Measurements from ENCODE around the gene ZACN. TPM values are rescaled to one million over a fixed set of nuclear protein-coding genes. Genes with fewer than 3 reads are reported as not detected.
A peak's percentile ranks its signal among the peaks of the same experiment; 100 is the strongest.

The ZACN gene
- total RNA-seq, 2 donors from 2014 or later, result 0.68 TPM; not detected in 1

DNA sequence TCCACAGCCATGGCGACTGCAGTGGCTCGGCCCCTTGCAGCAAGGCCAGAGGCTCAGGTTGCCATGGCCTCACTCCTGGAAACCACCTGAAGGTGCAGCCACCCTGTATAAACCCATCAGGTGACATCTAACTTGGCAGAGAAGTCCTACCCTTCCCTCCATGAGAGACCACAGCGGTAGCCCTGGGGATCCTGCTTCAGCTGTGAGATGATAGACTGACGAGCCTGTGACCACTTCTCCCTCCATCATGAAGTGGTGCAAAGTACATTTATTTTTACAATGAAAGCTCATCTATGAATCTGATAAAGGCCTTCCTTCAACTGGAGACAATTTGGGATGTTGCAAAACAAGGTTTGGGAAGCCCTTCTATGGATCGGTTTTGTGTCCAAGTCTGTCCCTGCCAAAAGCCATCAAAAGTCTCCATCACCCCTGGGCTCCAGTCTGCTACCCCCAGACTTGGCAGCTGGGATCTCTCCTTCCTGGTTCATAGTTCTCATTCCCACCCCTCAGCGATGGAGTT lies 1.8 kb downstream of the ZACN start:
- Mint-ChIP-seq H3K27me3 (peaks cover 19% of the 10 kb centered on the region), H3K27ac (no peak overlapping the region), H3K4me1 (peaks cover 13% of the 10 kb centered on the region), H3K4me3 (no peak overlapping the region), H3K36me3 (ENCODE audit: low read depth) (peaks cover 3% of the 10 kb centered on the region)
- H3K9me3 ChIP-seq (ENCODE audit: control insufficient read depth, low read length, poor library complexity, severe bottlenecking), result no peaks in the 10 kb centered on the region
- DNase-seq (no peak), ATAC-seq (no peak)

DNA sequence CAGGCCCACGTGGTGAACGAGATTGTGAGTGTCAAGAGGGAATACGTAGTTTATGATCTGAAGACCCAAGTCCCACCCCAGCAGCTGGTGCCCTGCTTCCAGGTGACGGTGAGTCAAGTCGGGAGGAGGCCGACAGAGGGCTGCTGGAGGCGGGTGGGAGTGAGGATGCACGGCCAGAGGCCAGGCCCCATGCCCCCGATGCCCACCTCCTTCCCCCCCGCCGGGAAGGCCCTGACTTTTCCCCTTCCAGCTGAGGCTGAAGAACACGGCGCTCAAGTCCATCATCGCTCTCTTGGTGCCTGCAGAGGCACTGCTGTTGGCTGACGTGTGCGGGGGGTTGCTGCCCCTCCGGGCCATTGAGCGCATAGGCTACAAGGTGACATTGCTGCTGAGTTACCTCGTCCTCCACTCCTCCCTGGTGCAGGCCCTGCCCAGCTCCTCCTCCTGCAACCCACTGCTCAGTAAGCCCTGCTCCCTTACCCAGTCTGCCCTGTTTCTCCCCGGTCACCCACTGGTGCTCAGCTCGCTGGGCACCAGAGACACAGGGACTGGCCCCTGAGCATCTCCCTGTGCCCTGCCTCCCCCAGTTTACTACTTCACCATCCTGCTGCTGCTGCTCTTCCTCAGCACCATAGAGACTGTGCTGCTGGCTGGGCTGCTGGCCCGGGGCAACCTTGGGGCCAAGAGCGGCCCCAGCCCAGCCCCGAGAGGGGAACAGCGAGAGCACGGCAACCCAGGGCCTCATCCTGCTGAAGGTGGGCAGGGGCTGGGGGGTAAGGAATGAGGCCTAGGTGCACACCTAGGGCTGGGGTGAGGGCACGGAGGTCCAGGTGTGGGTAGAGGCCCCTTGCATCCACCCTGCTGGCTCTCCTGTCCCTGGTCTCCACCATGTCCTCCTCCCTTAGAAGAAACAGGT lies 2.6 kb downstream of the ZACN start:
- H3K9me3 ChIP-seq (ENCODE audit: control insufficient read depth, low read length, poor library complexity, severe bottlenecking), result no peaks in the 10 kb centered on the region
- DNase-seq (no peak), ATAC-seq (no peak)
- Mint-ChIP-seq H3K36me3 (ENCODE audit: low read depth) (peaks cover 3% of the 10 kb centered on the region), H3K27ac (no peak overlapping the region), H3K27me3 (peaks cover 16% of the 10 kb centered on the region), H3K4me3 (no peak overlapping the region), H3K4me1 (peaks cover 11% of the 10 kb centered on the region)

GRCh38 chr17:76082326-76083251 lies 3.6 kb downstream of the ZACN start:
- Mint-ChIP-seq H3K4me1 (peaks cover 2% of the 10 kb centered on the region), H3K27me3 (peaks cover 6% of the 10 kb centered on the region), H3K4me3 (no peak overlapping the region), H3K27ac (no peak overlapping the region), H3K36me3 (ENCODE audit: low read depth) (no peaks in the 10 kb centered on the region)
- ATAC-seq (no peak), DNase-seq (no peak)
- no peaks in the 10 kb centered on the region for H3K9me3 ChIP-seq (ENCODE audit: control insufficient read depth, low read length, poor library complexity, severe bottlenecking)

GRCh38 chr17:76083536-76084182 lies 4.7 kb downstream of the ZACN start:
- Mint-ChIP-seq H3K4me3 (no peak overlapping the region), H3K27me3 (peaks cover 2% of the 10 kb centered on the region), H3K4me1 (peaks cover 2% of the 10 kb centered on the region), H3K27ac (no peak overlapping the region), H3K36me3 (ENCODE audit: low read depth) (peaks cover 2% of the 10 kb centered on the region)
- no peak for ATAC-seq
- no peak for DNase-seq
- no peaks in the 10 kb centered on the region for H3K9me3 ChIP-seq (ENCODE audit: control insufficient read depth, low read length, poor library complexity, severe bottlenecking)

- H3K4me3 Mint-ChIP-seq, result no peak overlapping the region
- peak overlapping the region; percentile 9 for H3K27ac Mint-ChIP-seq
- H3K9me3 ChIP-seq (ENCODE audit: control insufficient read depth, low read length, poor library complexity, severe bottlenecking), result no peaks in the 10 kb centered on the region
- ATAC-seq (no peak), DNase-seq (no peak)
- peaks cover 2% of the 10 kb centered on the region for H3K36me3 Mint-ChIP-seq (ENCODE audit: low read depth)
- no peaks in the 10 kb centered on the region for H3K4me1 Mint-ChIP-seq
- H3K27me3 Mint-ChIP-seq, result no peaks in the 10 kb centered on the region
These were observed 6.2 kb downstream of the ZACN start for GRCh38 chr17:76085066-76085730.

DNA sequence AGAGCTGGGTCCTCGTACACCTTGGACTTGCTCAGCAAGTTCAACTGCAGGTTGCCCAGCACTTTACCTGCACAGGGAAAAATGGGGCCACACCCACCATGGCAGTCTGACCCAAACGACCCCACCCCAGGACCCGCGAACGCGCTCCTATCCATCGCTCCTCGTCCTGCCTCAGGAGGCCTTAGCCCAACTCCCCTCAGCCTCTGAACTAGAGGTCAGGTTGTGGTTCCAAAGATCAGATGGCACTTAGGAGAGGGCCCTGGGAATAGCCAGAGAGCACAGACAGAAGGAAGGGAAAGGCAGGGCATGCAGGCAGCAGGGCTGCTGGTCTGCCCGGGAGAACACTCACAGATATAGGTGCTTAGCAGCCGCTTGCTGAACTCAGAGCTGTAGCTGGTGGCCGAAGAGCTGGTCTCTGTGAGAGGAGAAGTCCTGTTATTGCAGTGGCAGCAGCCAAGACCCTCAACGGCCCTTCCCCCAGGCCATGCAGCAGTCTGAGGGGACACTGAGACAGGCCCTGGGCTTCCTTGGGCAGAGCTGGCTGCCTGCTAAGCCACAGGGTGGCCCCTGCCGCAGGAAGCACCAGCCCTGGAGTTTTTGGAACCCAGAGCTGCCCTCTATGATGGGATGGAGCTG lies 6.9 kb downstream of the ZACN start:
- H3K9me3 ChIP-seq (ENCODE audit: control insufficient read depth, low read length, poor library complexity, severe bottlenecking), result no peaks in the 10 kb centered on the region
- H3K4me1 Mint-ChIP-seq, result no peaks in the 10 kb centered on the region
- no peak overlapping the region for H3K4me3 Mint-ChIP-seq
- H3K27me3 Mint-ChIP-seq, result no peaks in the 10 kb centered on the region
- H3K27ac Mint-ChIP-seq, result no peak overlapping the region
- DNase-seq (no peak), ATAC-seq (no peak)
- peaks cover 2% of the 10 kb centered on the region for H3K36me3 Mint-ChIP-seq (ENCODE audit: low read depth)

GRCh38 chr17:76086384-76086783 lies 7.4 kb downstream of the ZACN start:
- ATAC-seq (no peak), DNase-seq (no peak)
- Mint-ChIP-seq H3K4me3 (no peak overlapping the region), H3K36me3 (ENCODE audit: low read depth) (peaks cover 2% of the 10 kb centered on the region), H3K27me3 (no peaks in the 10 kb centered on the region), H3K4me1 (no peaks in the 10 kb centered on the region), H3K27ac (no peak overlapping the region)
- H3K9me3 ChIP-seq (ENCODE audit: control insufficient read depth, low read length, poor library complexity, severe bottlenecking), result no peaks in the 10 kb centered on the region

- Mint-ChIP-seq H3K36me3 (ENCODE audit: low read depth) (peaks cover 2% of the 10 kb centered on the region), H3K4me1 (no peaks in the 10 kb centered on the region), H3K4me3 (no peak overlapping the region), H3K27ac (no peak overlapping the region), H3K27me3 (no peaks in the 10 kb centered on the region)
- no peak for ATAC-seq
- no peaks in the 10 kb centered on the region for H3K9me3 ChIP-seq (ENCODE audit: control insufficient read depth, low read length, poor library complexity, severe bottlenecking)
- no peak for DNase-seq
These were observed 8.5 kb downstream of the ZACN start for GRCh38 chr17:76087531-76087930.

DNA sequence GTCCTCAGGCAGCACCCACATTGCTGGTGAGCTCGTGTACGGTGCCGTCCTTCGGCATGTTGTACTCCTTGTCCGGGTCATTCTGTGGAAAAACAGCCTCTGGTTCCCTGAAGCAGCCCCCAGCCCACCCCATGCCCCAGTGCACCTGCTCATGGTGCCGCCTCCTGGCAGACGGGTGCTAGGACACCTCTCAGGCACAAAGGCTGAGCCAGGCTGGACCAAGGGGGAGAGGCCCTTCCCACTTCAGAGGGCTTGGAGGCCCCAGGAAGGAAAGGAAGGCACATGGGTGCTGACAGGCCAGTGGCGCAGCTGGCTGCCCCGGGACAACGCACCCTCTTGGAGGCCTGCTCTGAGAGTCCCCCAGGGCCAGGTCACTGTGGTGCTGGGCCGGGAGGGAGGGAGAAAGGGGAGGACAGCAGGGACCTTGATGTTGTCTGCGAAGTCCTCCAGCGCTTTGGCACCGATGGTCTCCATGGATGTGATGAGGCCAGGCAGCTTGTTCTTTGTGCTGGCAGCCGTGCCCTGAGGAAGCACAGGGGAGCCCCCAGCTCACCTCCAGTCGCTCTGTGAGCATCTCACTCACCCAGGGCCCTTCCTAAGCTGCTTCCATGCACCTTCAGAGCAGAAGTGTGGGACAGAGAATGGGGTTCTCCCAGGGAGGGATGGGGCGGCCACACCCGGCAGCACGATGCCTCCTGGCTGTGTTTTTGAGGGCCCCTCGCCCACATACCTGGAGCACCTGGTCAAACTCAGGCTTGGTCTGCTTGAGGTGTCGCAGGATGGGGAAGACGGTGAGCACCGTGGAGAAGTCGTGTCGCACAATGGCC lies 9.3 kb downstream of the ZACN start:
- Mint-ChIP-seq H3K36me3 (ENCODE audit: low read depth) (peaks cover 2% of the 10 kb centered on the region), H3K4me3 (no peak overlapping the region), H3K27me3 (no peaks in the 10 kb centered on the region), H3K27ac (no peak overlapping the region), H3K4me1 (no peaks in the 10 kb centered on the region)
- H3K9me3 ChIP-seq (ENCODE audit: control insufficient read depth, low read length, poor library complexity, severe bottlenecking), result no peaks in the 10 kb centered on the region
- no peak for DNase-seq
- no peak for ATAC-seq

GRCh38 chr17:76088868-76089576 lies 10.0 kb downstream of the ZACN start:
- ATAC-seq (no peak), DNase-seq (no peak)
- H3K4me1 Mint-ChIP-seq, result no peaks in the 10 kb centered on the region
- H3K27me3 Mint-ChIP-seq, result no peaks in the 10 kb centered on the region
- H3K4me3 Mint-ChIP-seq, result no peak overlapping the region
- H3K36me3 Mint-ChIP-seq (ENCODE audit: low read depth), result peaks cover 2% of the 10 kb centered on the region
- H3K27ac Mint-ChIP-seq, result no peak overlapping the region
- no peaks in the 10 kb centered on the region for H3K9me3 ChIP-seq (ENCODE audit: control insufficient read depth, low read length, poor library complexity, severe bottlenecking)
